ENCODE results near the gene FGB. TPM values are rescaled to one million over a fixed set of nuclear protein-coding genes. Genes with fewer than 3 reads are reported as not detected.
"Not testable (repeated sequence)": the region's sequence is repeated elsewhere in the genome, so short reads cannot be mapped to it uniquely, and the experiment has no call there.

FGB gene
- total and polyA plus RNA-seq, 2 of the 13 experiments (the other 11 are each of a cell fraction or from before 2014, with no cell fraction given) = 226 to 784 TPM

DNA sequence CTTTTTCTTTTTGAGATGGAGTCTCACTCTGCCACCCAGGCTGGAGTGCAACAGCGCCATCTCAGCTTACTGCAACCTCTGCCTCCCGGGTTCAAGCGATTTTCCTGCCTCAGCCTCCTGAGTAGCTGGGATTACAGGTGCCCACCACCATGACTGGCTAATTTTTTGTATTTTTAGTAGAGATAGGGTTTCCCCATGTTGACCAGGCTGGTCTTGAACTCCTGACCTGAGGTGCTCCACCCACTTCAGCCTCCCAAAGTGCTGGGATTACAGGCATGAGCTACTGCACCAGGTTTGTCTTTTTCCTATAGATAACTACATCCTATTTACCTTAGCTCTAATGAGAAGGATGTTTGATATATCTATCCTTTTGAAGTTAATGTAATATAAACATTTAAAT lies 31.5 kb downstream of the FGB start:
- TF ChIP-seq SP5 (CRISPR knock-in tag; IDR thresholded peaks at IDR 0.05; ENCODE audit: borderline replicate concordance, low read depth) (peak; percentile 65; the same call in 1 of the 2 replicates), ZMYM3 (CRISPR knock-in tag; IDR thresholded peaks at IDR 0.05) (0 out of 2 replicates have a peak, but pooled peaks have one; percentile 18), HNF4A (CRISPR knock-in tag; IDR thresholded peaks at IDR 0.05) (peak; percentile 31; the same call in 1 of the 2 replicates), SIX1 (CRISPR knock-in tag; IDR thresholded peaks at IDR 0.05; ENCODE audit: borderline replicate concordance) (peak; percentile 58), ARID5B (CRISPR knock-in tag; IDR thresholded peaks at IDR 0.05) (0 out of 2 replicates have a peak, but pooled peaks have one; percentile 14), RXRA (CRISPR knock-in tag; IDR thresholded peaks at IDR 0.05) (peak; percentile 26; the same call in 1 of the 2 replicates)
- H3K9me3 ChIP-seq (ENCODE audit: low read length); H3K4me3 ChIP-seq (replicated peaks in 1 of 3; ENCODE audit: insufficient read depth in 1 of 3, low read depth in 2 of 3, low read length in 3 of 3); H4K20me1 ChIP-seq (ENCODE audit: insufficient read depth, low read length); CTCF ChIA-PET (ENCODE audit: low intra/inter-chr PET ratio, low total read pairs); in situ Hi-C loops (cut with HindIII; ENCODE audit: extremely low pct_ligation_motif_present, low pct_unique_long_range_greater_than_20kb); H3K36me3 ChIP-seq (replicated peaks in 1 of 2; ENCODE audit: control insufficient read depth in 1 of 2, insufficient read depth in 2 of 2, low read length in 2 of 2); H3K4me2 ChIP-seq (ENCODE audit: low read depth, low read length); BruUV-seq (replicated peaks); H2AFZ ChIP-seq (ENCODE audit: low read length); H3K9ac ChIP-seq (ENCODE audit: insufficient read depth, low read depth, low read length); FAIRE-seq; intact Hi-C loops (cut with micrococcal nuclease; ENCODE audit: unreplicated experiment); ATAC-seq; DNase-seq (ENCODE audit: low spot score); H3K27me3 ChIP-seq (ENCODE audit: control insufficient read depth in 1 of 2, insufficient read depth in 2 of 2, low read length in 2 of 2); H3K27ac ChIP-seq (ENCODE audit: extremely low read length, insufficient read depth, low read length): not testable (repeated sequence)
- whole genome bisulfite sequencing (ENCODE audit: low lambda C conversion rate) = 93% methylated on average over 3 of the region's 3 CpGs
- H3K79me2 ChIP-seq (ENCODE audit: insufficient read depth, low read length) = peaks cover 12% of the 10 kb centered on the region
- POLR2A ChIA-PET = interaction anchor here (1.1 to 16.0 kb wide), 3 partner anchors 11 to 34 kb away, joined by 3 to 468 read pairs (median 4); partner anchors contain the start of gene FGG
- H3K4me1 ChIP-seq (ENCODE audit: insufficient read depth, low read length) = peaks cover 94% of the 10 kb centered on the region
